Fibroblast of the aortic adventitia (primary cell): ENCODE measurements around the gene KCTD16. TPM values are rescaled to one million over a fixed set of nuclear protein-coding genes. Genes with fewer than 3 reads are reported as not detected.

Experiments
- DNase-seq: peaks from one replicate; pipeline ENCODE4 v3.0.0-alpha.2; 2010; ENCODE audit warnings: low read depth
- H3K4me3 ChIP-seq: 2 replicates; pipeline ENCODE4 v1.5.1; 2011; ENCODE audit warnings: low read depth, mild to moderate bottlenecking, control low read depth, low read length, moderate library complexity
- CTCF ChIP-seq: IDR thresholded peaks from 2 replicates; pipeline ENCODE4 v1.5.1; 2011; ENCODE audit warnings: mild to moderate bottlenecking, low read length, control low read depth, inconsistent platforms; ENCODE audit not compliant: insufficient read depth
- total RNA-seq: library from RNA; depleted of rRNA; stranded (reverse); fragments of >200 nt; gene quantifications from 2 replicates; pipeline ENCODE4 v1.2.3, GENCODE V29; 2012; ENCODE audit warnings: low replicate concordance

Gene KCTD16
- total RNA-seq, 1 donor = 12.6 TPM

GRCh38 chr5:144273232-144274027 is 102.8 kb downstream of the KCTD16 start:
- DNase-seq = peak; percentile 23
- H3K4me3 ChIP-seq = no peak overlapping the region
- no peak for TF ChIP-seq CTCF

- DNase-seq = no peak
- TF ChIP-seq CTCF = no peak
- no peak overlapping the region for H3K4me3 ChIP-seq
Observed at GRCh38 chr5:144275329-144275728, 104.7 kb downstream of the KCTD16 start.

GRCh38 chr5:144276034-144276822 is 105.6 kb downstream of the KCTD16 start:
- no peak for TF ChIP-seq CTCF
- DNase-seq = peak; percentile 77
- no peak overlapping the region for H3K4me3 ChIP-seq

GRCh38 chr5:144281784-144282183 is 111.1 kb downstream of the KCTD16 start:
- DNase-seq = peak; percentile 49
- no peak overlapping the region for H3K4me3 ChIP-seq
- TF ChIP-seq CTCF = no peak

GRCh38 chr5:144284036-144284435 is 113.4 kb downstream of the KCTD16 start:
- DNase-seq = no peak
- H3K4me3 ChIP-seq = no peak overlapping the region
- no peak for TF ChIP-seq CTCF

GRCh38 chr5:144284931-144285502 is 114.3 kb downstream of the KCTD16 start:
- H3K4me3 ChIP-seq = no peak overlapping the region
- no peak for TF ChIP-seq CTCF
- DNase-seq = peak; percentile 79
